ENCODE data around the gene CCDC88C.

The CCDC88C gene

GRCh38 chr14:91397965-91398591 lies 19.5 kb downstream of the CCDC88C start:
- no peak for DNase-seq

- DNase-seq, result peak; percentile 67
These were observed 20.4 kb downstream of the CCDC88C start for GRCh38 chr14:91396959-91397815.

- no peak for DNase-seq
These were observed 21.5 kb downstream of the CCDC88C start for GRCh38 chr14:91396013-91396660.

GRCh38 chr14:91395466-91395865 lies 22.2 kb downstream of the CCDC88C start:
- DNase-seq, result no peak

DNA sequence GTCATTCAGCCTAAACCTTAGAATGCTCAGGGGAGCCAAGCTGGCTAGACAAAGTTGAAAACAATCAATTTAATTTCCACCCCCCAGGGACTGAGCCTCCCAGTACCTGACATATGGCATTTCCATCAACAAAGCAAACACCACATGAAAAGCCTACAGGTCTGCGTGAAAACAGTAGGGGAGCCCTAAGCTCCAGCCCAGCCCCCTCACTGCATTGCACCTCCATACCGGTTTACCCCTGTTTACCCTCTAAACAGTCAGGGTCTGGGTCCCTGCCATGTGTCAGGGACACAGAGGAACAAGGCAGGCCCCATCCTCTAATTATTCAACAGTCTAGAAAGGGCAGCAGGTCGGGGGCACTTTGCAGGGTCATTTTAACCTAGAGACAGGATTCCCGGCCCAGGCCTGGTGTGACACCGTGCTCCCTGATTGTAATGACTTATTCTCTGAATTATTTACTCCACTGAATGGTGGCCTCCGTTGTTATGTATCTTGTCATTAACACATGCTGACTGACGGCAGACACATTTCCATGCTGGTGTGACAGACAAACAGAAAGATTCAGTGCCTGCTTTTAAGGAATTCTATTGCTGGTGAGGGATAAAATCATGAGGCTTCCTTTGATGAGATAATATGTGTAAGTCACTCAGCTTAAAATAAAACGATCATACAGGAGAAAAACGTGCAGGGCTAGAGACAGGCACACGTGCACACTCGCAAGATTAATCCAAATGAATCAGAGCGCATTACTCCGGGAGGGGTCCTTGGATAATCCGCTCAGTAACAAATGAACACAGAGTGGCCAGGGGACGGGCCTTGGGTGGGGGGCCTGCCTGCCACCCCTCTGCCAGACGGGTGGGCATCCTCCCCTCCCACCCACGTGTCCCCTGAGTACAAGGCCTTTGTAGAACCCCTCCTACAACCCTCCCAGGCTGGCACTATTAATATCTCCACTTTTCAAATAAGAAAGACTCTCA lies 23.2 kb downstream of the CCDC88C start:
- DNase-seq, result no peak

DNA sequence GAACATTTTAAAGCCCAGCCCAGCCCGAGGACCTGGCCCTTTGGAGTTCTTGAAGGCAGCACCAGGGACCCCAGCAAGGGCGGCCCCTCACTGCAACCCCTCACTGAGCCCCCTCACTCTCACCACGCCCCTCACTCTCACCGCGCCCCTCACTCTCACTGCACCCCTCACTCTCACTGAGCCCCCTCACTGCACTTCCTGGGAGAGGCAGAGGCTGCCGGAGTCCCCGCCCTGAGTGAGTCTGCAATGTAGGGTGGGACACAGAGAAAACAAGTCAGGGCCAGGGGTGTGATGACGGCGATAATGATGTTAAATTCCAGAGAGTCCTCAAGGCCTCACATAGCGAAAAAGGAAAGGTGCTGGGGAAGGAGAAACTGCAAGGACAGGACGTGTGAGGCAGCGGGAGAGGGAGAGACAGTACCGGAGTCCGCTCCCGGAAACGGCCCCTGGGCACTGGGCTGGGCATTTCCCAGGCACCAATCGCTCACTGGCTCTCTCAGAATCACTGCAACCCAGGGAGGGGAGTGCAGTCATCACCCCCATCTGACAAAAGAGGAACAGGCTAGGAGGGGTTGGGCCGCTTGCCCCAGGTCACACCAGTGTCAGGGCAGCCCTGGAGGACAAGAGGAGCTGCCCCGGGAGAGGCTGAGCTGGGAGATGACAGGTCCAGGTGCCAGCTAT lies 24.9 kb downstream of the CCDC88C start:
- no peak for DNase-seq

- DNase-seq, result no peak
These were observed 27.3 kb downstream of the CCDC88C start for GRCh38 chr14:91390165-91390778.

DNA sequence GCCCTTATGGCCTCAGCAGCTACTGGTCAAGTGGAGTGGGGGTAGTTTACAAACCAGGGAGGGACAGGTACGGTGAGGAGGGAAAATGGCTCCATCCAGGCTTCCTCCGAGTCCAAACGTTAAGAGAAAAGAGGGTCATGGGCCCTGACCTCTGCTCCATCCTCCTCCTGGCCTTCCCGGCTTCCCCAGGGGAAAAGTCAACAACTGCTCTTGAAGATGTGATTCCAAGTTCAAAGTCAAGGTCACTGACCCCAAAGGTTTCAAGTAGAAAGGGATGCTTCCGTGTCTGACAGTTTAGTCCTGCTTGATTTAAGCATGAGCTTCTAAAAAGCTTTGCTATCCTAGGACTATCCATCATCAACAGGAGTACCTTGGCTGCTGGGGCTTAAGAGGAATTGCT lies 28.5 kb downstream of the CCDC88C start:
- DNase-seq, result no peak

GRCh38 chr14:91388551-91388975 lies 29.1 kb downstream of the CCDC88C start:
- no peak for DNase-seq

DNA sequence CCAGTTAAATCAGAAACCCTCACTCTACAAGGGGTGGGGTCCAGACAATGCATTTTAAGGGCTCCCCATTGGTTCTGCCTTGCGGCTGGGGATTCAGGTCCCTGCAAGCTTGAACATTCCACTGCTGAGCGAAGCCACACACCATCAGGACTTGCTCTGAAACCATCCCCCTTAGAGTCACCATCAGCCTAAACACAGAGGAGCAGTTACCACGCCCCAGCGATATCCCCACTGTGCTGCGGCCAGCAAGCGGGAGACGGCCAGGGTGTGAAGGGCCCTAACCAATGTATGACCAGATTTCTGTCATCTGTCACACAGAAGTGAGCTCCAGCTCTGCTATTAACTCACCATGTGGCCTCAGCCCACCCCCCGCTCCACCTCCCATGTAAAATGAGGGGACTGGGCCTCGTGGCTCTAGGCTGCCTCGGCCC lies 29.7 kb downstream of the CCDC88C start:
- no peak for DNase-seq

DNA sequence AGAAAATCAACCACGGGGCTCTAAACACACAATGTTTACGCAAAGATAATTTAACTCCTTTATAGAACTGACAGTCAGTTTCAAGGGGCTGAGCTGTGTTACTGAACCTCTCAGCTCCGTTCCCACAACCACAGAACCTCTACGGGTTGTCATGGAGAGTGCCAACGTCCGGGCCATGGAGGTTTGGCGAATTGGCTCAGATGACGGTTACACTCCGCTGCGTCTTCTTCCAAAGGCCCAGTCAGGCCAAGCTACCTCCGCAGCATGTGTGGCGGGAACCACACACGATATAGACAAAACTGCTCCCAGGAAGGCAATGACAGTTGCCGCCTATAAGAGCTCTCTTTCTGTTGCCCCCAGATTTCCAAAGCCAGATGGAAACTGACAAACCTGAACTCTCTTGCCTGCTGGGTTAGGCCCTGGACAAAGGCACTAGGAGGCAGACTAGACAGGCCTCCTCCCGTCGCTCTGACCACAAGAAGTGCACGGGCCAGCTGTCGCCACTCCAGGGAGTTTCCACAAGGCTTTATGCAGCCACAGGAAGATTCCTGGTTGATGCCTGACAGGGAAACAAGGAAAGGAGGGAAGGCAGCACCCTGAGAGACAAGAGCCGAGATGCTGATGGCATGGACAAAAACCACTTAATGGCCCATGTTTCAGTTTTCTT lies 30.3 kb downstream of the CCDC88C start:
- no peak for DNase-seq

DNA sequence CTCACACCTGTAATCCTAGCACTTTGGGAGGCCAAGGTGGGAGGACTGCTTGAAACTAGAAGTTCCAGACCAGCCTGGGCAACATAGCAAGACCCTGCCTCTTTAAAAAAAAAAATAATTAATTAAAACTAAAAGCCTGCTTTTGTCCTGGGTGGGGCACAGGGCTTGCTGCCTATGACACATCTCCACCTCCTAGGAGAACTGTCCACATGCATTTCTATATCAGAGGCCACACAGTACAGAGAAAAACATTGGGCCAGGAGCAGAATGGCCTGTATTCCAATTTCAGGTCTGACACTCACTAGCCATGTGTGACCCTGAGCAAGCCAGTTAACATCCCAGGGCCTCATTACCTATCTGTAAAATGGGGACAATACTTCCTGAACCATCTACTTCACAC lies 31.9 kb downstream of the CCDC88C start:
- DNase-seq, result no peak

DNA sequence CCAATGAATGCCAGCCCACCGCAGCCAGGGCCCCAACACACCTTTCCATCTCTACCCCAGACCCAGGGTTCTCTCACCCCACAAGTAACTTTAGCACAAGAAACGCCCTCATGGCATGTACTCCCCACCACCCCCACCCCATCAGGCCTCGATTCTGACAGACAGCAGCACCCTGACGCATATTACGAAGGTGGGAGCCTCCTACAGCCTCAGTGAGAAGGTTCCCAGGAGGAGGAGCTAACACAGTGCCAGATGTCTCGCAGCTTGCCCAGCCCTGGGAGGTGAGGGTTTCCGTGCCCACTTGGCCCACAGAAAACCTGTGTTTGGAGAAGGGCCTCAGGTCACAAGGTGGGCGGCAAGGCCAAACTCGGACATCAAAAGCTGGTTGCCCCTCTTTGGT lies 32.4 kb downstream of the CCDC88C start:
- no peak for DNase-seq

DNA sequence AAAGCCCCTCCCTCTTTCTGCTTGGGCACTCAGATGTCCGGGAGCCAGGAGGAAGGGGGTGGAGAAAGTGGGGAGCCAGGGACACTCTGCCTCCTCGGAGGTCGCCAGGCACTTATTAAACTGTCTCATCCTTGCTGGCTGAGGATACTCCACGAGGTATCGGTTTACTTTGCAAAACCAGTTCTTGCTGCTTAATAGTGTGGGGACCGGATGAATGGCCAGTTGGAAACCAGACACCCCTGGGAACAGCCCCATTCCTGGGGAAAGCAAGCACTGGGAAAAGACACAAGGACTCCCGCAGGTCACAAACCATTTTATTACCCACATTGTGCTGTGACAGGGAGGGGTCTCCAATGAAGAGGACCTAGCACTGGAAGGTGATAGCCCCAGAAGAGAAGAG lies 34.2 kb downstream of the CCDC88C start:
- no peak for DNase-seq

GRCh38 chr14:91381801-91382670 lies 35.6 kb downstream of the CCDC88C start:
- no peak for DNase-seq

DNA sequence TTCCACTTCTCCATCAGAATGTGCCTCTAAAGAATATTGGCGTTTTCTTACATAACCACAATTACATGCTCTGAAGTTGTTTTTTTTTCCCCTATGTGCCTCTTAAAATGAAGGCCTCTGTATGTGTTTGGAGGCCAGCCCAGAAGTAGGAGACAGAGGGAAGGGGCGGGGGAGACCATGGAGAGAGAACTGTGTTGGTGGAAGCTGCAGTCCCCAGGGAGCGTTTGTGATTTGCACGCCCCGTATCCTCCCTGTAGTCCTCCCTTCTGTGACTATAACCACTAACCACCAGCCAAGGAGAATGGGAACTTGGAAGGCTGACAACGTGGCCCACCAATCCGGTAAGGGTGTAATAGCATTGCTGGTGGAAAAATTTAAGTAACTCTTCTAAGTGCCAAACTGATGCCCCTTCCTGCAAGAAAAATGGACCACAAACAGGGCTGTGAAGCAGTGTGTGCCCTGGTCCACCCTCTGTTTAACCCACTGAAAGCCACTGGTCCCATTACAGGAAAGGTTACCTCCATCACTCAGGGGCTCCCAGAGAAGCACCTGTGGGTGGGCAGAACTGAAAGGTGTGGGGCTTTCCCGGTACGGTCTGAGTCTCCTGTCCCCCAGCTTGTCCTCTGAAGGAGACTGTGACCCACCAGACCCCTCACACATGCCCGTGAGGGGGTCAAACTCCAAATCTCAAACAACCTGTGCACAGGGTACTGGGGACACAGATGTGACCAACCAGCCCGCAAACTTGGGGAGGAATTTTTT lies 36.8 kb downstream of the CCDC88C start:
- DNase-seq, result no peak

- DNase-seq, result no peak
These were observed 37.5 kb downstream of the CCDC88C start for GRCh38 chr14:91380123-91380522.

GRCh38 chr14:91379579-91379932 lies 38.1 kb downstream of the CCDC88C start:
- no peak for DNase-seq

- DNase-seq, result no peak
These were observed 38.6 kb downstream of the CCDC88C start for GRCh38 chr14:91378930-91379578.

All from activated gamma-delta T cell treated with Interleukin-2 at 50 U/mL for 16 hours (primary cell).